ENCODE measurements around the gene HSF2.

The HSF2 gene

DNA sequence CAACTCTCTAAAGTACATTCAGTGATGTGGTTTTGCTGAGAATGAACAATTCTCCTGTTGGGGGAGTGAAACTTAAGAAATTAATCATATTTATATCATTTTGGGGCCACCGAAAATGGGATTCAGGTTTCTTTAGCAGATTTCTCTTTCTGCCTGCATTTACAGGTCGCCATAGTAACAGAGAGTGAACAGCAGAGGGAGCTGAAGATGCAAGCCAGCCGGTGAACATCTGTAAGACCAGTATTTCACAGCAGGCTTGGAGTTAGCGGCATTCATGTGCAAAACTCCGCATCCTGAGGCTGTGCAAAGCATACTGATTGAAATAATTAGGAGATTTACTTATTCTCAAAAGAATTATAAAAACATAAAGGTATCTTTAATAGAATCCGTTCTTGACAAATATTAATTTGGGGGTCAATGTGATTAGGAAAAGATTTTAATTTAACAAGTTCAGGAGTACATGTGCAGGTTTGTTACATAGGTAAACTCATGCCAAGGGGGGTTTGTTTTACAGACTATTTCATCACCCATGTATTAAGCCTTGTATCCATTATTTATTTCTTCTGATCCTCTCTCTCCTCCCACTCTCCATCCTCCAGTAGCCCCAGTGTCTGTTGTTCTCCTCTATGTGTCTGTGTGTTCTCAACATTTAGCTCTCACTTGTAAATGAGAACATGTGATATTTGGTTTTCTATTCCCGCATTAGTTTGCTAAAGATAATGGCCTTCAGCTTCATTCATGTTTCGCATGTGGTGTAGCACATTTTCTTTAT lies 17.8 kb upstream of the HSF2 start:
- POLR2A ChIA-PET = interaction anchor here (1.4 kb wide), 1 partner anchor 17 kb away, joined by 3 read pairs; the partner anchor contains the start of gene HSF2
- CTCF ChIA-PET = interaction anchor here (0.6 to 3.2 kb wide), 6 partner anchors 9 to 154 kb away, joined by 3 to 19 read pairs (median 4); no protein-coding TSS in a partner anchor
- TF ChIP-seq FOXA1 (IDR thresholded peaks at IDR 0.05) (no peak), TARDBP (IDR thresholded peaks at IDR 0.05) (no peak), LEF1 (IDR thresholded peaks at IDR 0.05; ENCODE audit: borderline replicate concordance) (no peak), L3MBTL2 (conservative IDR thresholded peaks at IDR 0.05) (no peak), ZNF384 (IDR thresholded peaks at IDR 0.05) (no peak), ELF4 (IDR thresholded peaks at IDR 0.05) (no peak), SP1 (IDR thresholded peaks at IDR 0.05) (no peak), FOXK2 (IDR thresholded peaks at IDR 0.05) (no peak), NFRKB (IDR thresholded peaks at IDR 0.05) (no peak), SUZ12 (IDR thresholded peaks at IDR 0.05) (no peak), CTBP1 (IDR thresholded peaks at IDR 0.05; ENCODE audit: borderline replicate concordance) (no peak)
- peak; percentile 78 for DNase-seq (ENCODE audit: extremely low spot score)

DNA sequence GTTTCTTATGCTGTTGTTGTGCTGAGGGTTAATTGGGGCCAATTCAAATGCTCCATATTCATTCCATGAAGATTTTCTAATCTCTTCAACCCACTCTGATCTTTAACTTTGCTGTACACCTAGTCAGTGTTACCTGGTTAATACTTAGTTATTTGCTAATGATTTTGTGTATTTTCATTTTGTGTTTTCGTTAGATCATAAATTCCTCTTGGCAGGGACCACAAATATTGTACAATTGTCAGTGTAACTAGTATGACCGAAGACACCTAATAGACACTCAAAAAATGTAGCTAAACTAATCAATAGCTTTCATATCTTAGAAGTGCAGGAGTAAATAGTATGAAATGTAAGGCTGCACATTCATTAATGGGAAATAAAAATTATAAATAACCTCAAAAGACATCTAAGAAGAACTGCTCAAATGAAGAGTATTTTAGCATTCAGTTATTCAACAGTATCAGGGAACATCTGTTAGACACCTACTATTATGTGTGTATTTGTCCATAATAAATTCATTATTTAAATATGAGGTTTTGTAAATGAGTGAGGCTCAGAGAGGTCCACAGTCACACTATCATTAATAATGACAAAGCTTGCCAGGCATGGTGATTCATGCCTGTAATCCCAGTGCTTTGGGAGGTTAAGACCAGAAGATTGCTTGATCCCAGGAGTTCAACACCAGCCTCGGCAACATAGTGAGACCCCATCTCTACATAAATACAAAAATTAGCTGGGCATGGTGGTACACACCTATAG lies 13.4 kb upstream of the HSF2 start:
- POLR2A ChIA-PET = no interaction called here
- no peak for DNase-seq (ENCODE audit: extremely low spot score)
- TF ChIP-seq ARNT (IDR thresholded peaks at IDR 0.05) (no peak), FOXA1 (IDR thresholded peaks at IDR 0.05) (no peak), ZNF384 (IDR thresholded peaks at IDR 0.05) (no peak), TARDBP (IDR thresholded peaks at IDR 0.05) (no peak), SUZ12 (IDR thresholded peaks at IDR 0.05) (no peak), FOXM1 (IDR thresholded peaks at IDR 0.05; ENCODE audit: borderline replicate concordance) (no peak)
- TF ChIP-seq, protein P1, sequence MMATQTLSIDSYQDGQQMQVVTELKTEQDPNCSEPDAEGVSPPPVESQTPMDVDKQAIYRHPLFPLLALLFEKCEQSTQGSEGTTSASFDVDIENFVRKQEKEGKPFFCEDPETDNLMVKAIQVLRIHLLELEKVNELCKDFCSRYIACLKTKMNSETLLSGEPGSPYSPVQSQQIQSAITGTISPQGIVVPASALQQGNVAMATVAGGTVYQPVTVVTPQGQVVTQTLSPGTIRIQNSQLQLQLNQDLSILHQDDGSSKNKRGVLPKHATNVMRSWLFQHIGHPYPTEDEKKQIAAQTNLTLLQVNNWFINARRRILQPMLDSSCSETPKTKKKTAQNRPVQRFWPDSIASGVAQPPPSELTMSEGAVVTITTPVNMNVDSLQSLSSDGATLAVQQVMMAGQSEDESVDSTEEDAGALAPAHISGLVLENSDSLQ (IDR thresholded peaks at IDR 0.05) = no peak
- CTCF ChIA-PET = no interaction called here

DNA sequence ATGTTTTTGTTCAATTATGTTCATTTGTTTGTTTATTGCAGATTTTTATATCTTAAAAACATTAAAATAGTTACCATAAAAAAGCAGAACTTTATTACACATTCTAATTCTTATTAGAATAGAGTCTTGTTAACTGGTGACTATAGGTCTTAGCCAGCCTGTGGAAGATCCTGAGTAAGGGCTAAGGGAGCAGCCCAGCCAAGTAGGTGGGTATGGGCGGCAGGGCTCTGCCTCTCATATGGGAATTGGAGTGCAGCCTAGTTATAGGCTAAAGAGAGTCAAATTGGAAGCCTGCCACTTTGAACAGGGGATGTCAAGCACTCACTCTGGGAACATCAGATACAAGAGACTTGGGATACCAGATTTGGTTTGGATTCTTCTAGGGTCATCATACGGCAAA lies 10.5 kb upstream of the HSF2 start:
- DNase-seq (ENCODE audit: extremely low spot score) = no peak
- TF ChIP-seq FOXK2 (IDR thresholded peaks at IDR 0.05) (no peak), HDGF (IDR thresholded peaks at IDR 0.05; ENCODE audit: borderline replicate concordance) (no peak)
- CTCF ChIA-PET = no interaction called here
- POLR2A ChIA-PET = no interaction called here

GRCh38 chr6:122389704-122390372 lies 9.6 kb upstream of the HSF2 start:
- DNase-seq (ENCODE audit: extremely low spot score) = no peak
- ChIA-PET CTCF (no interaction called here), POLR2A (interaction anchor here (0.7 kb wide), 1 partner anchor 9 kb away, joined by 3 read pairs; the partner anchor contains the start of gene HSF2)
- no peak for TF ChIP-seq NFRKB (IDR thresholded peaks at IDR 0.05)
- TF ChIP-seq ARNT (IDR thresholded peaks at IDR 0.05) = no peak
- TF ChIP-seq FOXM1 (IDR thresholded peaks at IDR 0.05; ENCODE audit: borderline replicate concordance) = no peak

DNA sequence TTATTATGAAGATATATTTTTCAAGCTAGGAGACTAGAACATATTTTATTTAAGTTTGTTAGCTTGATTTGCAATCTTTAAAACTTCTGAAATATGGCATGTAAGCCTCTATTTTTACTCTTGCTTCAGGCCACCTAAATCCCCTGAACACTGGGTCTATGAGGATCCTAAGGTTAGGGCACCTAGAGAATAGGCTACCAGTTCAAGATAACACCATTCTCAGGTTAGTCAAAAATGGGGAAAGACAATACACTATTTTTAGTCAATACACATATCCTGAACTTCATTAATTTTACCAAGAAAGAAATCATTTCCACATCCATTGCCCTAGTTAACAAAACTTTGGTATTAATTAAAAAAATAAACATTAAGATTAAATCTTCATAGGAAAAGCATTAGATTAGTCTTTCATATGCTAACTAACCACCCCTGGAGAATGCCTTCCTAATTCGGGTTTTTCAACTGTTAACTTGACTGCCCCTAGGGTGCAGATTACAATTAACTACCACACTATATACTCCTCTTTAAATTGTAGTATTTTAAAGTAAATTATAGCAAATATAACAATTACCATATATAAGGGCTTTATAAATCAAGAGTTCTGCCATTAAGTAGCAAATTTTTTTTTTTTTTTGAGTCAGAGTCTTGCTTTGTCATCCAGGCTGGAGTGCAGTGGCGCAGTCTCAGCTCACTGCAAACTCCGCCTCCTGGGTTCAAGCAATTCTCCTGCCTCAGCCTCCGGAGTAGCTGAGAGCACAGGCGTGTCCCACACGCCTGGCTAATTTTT lies 6.7 kb upstream of the HSF2 start:
- ChIA-PET CTCF (no interaction called here), POLR2A (no interaction called here)
- no peak for DNase-seq (ENCODE audit: extremely low spot score)
- TF ChIP-seq FOXK2 (IDR thresholded peaks at IDR 0.05) (no peak), ELF4 (IDR thresholded peaks at IDR 0.05) (no peak), NFRKB (IDR thresholded peaks at IDR 0.05) (no peak), HDGF (IDR thresholded peaks at IDR 0.05; ENCODE audit: borderline replicate concordance) (no peak), SP1 (IDR thresholded peaks at IDR 0.05) (no peak), BHLHE40 (IDR thresholded peaks at IDR 0.05; ENCODE audit: borderline replicate concordance) (no peak), CTBP1 (IDR thresholded peaks at IDR 0.05; ENCODE audit: borderline replicate concordance) (no peak), ZNF384 (IDR thresholded peaks at IDR 0.05) (no peak), TARDBP (IDR thresholded peaks at IDR 0.05) (no peak), L3MBTL2 (conservative IDR thresholded peaks at IDR 0.05) (no peak), LEF1 (IDR thresholded peaks at IDR 0.05; ENCODE audit: borderline replicate concordance) (no peak), FOXM1 (IDR thresholded peaks at IDR 0.05; ENCODE audit: borderline replicate concordance) (no peak), FOXA1 (IDR thresholded peaks at IDR 0.05) (no peak), SUZ12 (IDR thresholded peaks at IDR 0.05) (no peak), ARNT (IDR thresholded peaks at IDR 0.05) (no peak)
- TF ChIP-seq, protein P1 (IDR thresholded peaks at IDR 0.05) = no peak

GRCh38 chr6:122393351-122393896 lies 6.0 kb upstream of the HSF2 start:
- TF ChIP-seq SUZ12 (IDR thresholded peaks at IDR 0.05) (no peak), L3MBTL2 (conservative IDR thresholded peaks at IDR 0.05) (no peak), FOXM1 (IDR thresholded peaks at IDR 0.05; ENCODE audit: borderline replicate concordance) (no peak), CTBP1 (IDR thresholded peaks at IDR 0.05; ENCODE audit: borderline replicate concordance) (no peak), NFRKB (IDR thresholded peaks at IDR 0.05) (no peak), ELF4 (IDR thresholded peaks at IDR 0.05) (no peak), SP1 (IDR thresholded peaks at IDR 0.05) (no peak)
- TF ChIP-seq, protein P1 (IDR thresholded peaks at IDR 0.05) = no peak
- CTCF ChIA-PET = no interaction called here
- no peak for DNase-seq (ENCODE audit: extremely low spot score)
- POLR2A ChIA-PET = no interaction called here
